OCI-LY3 (cell line): ENCODE data around the gene CDRT15.

Source experiments
- CTCF ChIP-seq: fragments of 200-600, 300-600 bp; sonication (generic); IDR thresholded peaks from 2 replicates; pipeline ENCODE4 v1.5.1; 2014; ENCODE audit warnings: antibody characterized with exemption, low read length, low read depth
- EZH2phosphoT487 ChIP-seq: fragments of 200-600 bp; shearing (Covaris generic); IDR thresholded peaks from 2 replicates; pipeline ENCODE4 v1.6.1; 2018; ENCODE audit warnings: antibody characterized with exemption, mixed run types, low read depth

GRCh38 chr17:14245002-14245401 lies 8.3 kb upstream of the CDRT15 start:
- TF ChIP-seq CTCF (no peak), EZH2phosphoT487 (no peak)
